ENCODE data around the gene KIF26A.

- TF ChIP-seq, protein P1, sequence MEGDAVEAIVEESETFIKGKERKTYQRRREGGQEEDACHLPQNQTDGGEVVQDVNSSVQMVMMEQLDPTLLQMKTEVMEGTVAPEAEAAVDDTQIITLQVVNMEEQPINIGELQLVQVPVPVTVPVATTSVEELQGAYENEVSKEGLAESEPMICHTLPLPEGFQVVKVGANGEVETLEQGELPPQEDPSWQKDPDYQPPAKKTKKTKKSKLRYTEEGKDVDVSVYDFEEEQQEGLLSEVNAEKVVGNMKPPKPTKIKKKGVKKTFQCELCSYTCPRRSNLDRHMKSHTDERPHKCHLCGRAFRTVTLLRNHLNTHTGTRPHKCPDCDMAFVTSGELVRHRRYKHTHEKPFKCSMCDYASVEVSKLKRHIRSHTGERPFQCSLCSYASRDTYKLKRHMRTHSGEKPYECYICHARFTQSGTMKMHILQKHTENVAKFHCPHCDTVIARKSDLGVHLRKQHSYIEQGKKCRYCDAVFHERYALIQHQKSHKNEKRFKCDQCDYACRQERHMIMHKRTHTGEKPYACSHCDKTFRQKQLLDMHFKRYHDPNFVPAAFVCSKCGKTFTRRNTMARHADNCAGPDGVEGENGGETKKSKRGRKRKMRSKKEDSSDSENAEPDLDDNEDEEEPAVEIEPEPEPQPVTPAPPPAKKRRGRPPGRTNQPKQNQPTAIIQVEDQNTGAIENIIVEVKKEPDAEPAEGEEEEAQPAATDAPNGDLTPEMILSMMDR (IDR thresholded peaks at IDR 0.05): no peak
- TF ChIP-seq EZH2 (IDR thresholded peaks at IDR 0.05; ENCODE audit: borderline replicate concordance, insufficient read depth, low read depth, low read length, poor library complexity, severe bottlenecking): no peak
Observed at GRCh38 chr14:104179126-104179525, 40.7 kb downstream of the KIF26A start.
